A549 (cell line): ENCODE results near the gene SLC33A1. TPM values are rescaled to one million over a fixed set of nuclear protein-coding genes. Genes with fewer than 3 reads are reported as not detected.

Experiments
- ATAC-seq, 2 experiments: fragments of 200-7000 bp in 1 of 2; fragments of >200 bp in 1 of 2; cut with Nextera tagmentation in 1 of 2; cut with Tn5 transposase in 1 of 2; 3 replicates each; pipeline versions ENCODE4 v1.8.0 to v1.9.1; 2018 to 2020; ENCODE audit warnings: mild to moderate bottlenecking in 1 of 2, moderate library complexity in 1 of 2
- CTCF ChIA-PET: fragments of 300-600 bp; sonication (Branson Sonifier 250); formaldehyde crosslinking; extraction: SDS; loops from one replicate; lab custom pipeline; 2021; ENCODE audit warnings: antibody characterized with exemption, inconsistent platforms; lab: Yijun Ruan, JAX
- POLR2A ChIA-PET: fragments of 350-600 bp; formaldehyde crosslinking; extraction: SDS; loops from one replicate; lab custom pipeline; 2021; ENCODE audit warnings: antibody characterized with exemption, inconsistent platforms; lab: Yijun Ruan, JAX
- DNase-seq, 2 experiments: peaks; one replicate each; pipeline versions ENCODE4 v3.0.0 to v3.0.0-alpha.2; 2011 to 2016; ENCODE audit warnings: low read depth in 1 of 2, low spot score in 1 of 2
- FAIRE-seq: peaks from 2 replicates; lab custom pipeline; 2011; peaks lifted over from hg19 to GRCh38; lab: Jason Lieb, UNC
- H3K27ac ChIP-seq, 2 experiments: fragments of >200 bp; sonication (Bioruptor Twin); formaldehyde crosslinking; 3 replicates each; pipeline ENCODE4 v1.5.1; 2016 to 2017
- H3K4me1 ChIP-seq: fragments of >200 bp; sonication (Bioruptor Twin); formaldehyde crosslinking; 3 replicates; pipeline ENCODE4 v1.6.1; 2016
- H3K4me2 ChIP-seq: fragments of >200 bp; sonication (Bioruptor Twin); formaldehyde crosslinking; 3 replicates; pipeline ENCODE4 v1.6.1; 2016
- H3K4me3 ChIP-seq: fragments of >200 bp; sonication (Bioruptor Twin); formaldehyde crosslinking; 3 replicates; pipeline ENCODE4 v1.5.1; 2016
- H3K9me3 ChIP-seq: fragments of >200 bp; sonication (Bioruptor Twin); formaldehyde crosslinking; 3 replicates; pipeline ENCODE4 v1.6.1; 2016
- CBX2 ChIP-seq: fragments of 200-600 bp; sonication (generic); IDR thresholded peaks from 2 replicates; pipeline ENCODE4 v1.6.1; 2016; ENCODE audit warnings: low read depth, mild to moderate bottlenecking, borderline replicate concordance
- CHD2 ChIP-seq: fragments of 150-350 bp; IDR thresholded peaks from 2 replicates; pipeline ENCODE4 v1.6.1; 2014; ENCODE audit warnings: low read length; ENCODE audit not compliant: partially characterized antibody
- FOSB ChIP-seq: fragments of 250-450 bp; sonication (Bioruptor Pico); IDR thresholded peaks from 2 replicates; pipeline ENCODE4 v1.5.0; 2020; ENCODE audit warnings: mild to moderate bottlenecking, moderate library complexity
- FOSL2 ChIP-seq, 2 experiments: fragments of 450-650 bp in 1 of 2; fragments of >200 bp in 1 of 2; sonication (Bioruptor Twin) in 1 of 2; formaldehyde crosslinking; IDR thresholded peaks; 2 replicates each; pipeline versions ENCODE4 v1.5.0 to v1.6.1; 2016 to 2020; ENCODE audit warnings: mild to moderate bottlenecking in 1 of 2, moderate library complexity in 1 of 2
- GATA3 ChIP-seq: IDR thresholded peaks from 2 replicates; pipeline ENCODE4 v1.6.1; 2012; ENCODE audit warnings: borderline replicate concordance
- HDAC2 ChIP-seq: fragments of 200-600 bp; sonication (generic); IDR thresholded peaks from 2 replicates; pipeline ENCODE4 v1.6.1; 2016
- HOXB5 ChIP-seq: fragments of 250-450 bp; sonication (Bioruptor Pico); IDR thresholded peaks from 2 replicates; pipeline ENCODE4 v1.5.0; 2020; ENCODE audit warnings: mild to moderate bottlenecking, moderate library complexity
- JUN ChIP-seq, 2 experiments: fragments of >200 bp; sonication (Bioruptor Twin); formaldehyde crosslinking; IDR thresholded peaks; 2 replicates in 1 of 2; 3 replicates in 1 of 2; pipeline ENCODE4 v1.6.1; 2016 to 2017
- JUNB ChIP-seq: fragments of >200 bp; sonication (Bioruptor Twin); formaldehyde crosslinking; IDR thresholded peaks from 2 replicates; pipeline ENCODE4 v1.6.1; 2016
- MAFK ChIP-seq: fragments of 450-650 bp; IDR thresholded peaks from 2 replicates; pipeline ENCODE4 v1.6.1; 2014; ENCODE audit not compliant: partially characterized antibody
- NFE2L2 ChIP-seq: fragments of 150-350 bp; conservative IDR thresholded peaks from 2 replicates; pipeline ENCODE4 v1.6.1; 2014; ENCODE audit warnings: low read length
- NPAS2 ChIP-seq: fragments of 250-450 bp; sonication (Bioruptor Pico); IDR thresholded peaks from 2 replicates; pipeline ENCODE4 v1.8.0; 2022; ENCODE audit warnings: mild to moderate bottlenecking, moderate library complexity, borderline replicate concordance
- PHF8 ChIP-seq: fragments of 200-600 bp; sonication (generic); IDR thresholded peaks from 2 replicates; pipeline ENCODE4 v1.6.1; 2016; ENCODE audit warnings: low read depth, mild to moderate bottlenecking, antibody characterized with exemption, moderate library complexity, borderline replicate concordance
- POLR2A ChIP-seq: IDR thresholded peaks from 2 replicates; pipeline ENCODE4 v1.6.1; 2012; ENCODE audit warnings: mild to moderate bottlenecking, low read length
- POLR2AphosphoS2 ChIP-seq: conservative IDR thresholded peaks from 2 replicates; pipeline ENCODE4 v1.6.1; 2012; ENCODE audit warnings: low read length, improper control_type of control experiment, inconsistent platforms
- REST ChIP-seq: fragments of 200-600 bp; sonication (generic); IDR thresholded peaks from 2 replicates; pipeline ENCODE4 v1.6.1; 2016; ENCODE audit warnings: antibody characterized with exemption, mild to moderate bottlenecking, moderate library complexity
- TFCP2L1 ChIP-seq: fragments of 250-450 bp; sonication (Bioruptor Pico); IDR thresholded peaks from 2 replicates; pipeline ENCODE4 v1.5.0; 2021; ENCODE audit warnings: mild to moderate bottlenecking
- TP53 ChIP-seq: fragments of 250-450 bp; sonication (Bioruptor Pico); IDR thresholded peaks from 2 replicates; pipeline ENCODE4 v1.5.0; 2021; ENCODE audit warnings: mild to moderate bottlenecking, moderate library complexity
- ZSCAN20 ChIP-seq: fragments of 250-450 bp; sonication (Bioruptor Pico); IDR thresholded peaks from 2 replicates; pipeline ENCODE4 v1.8.0; 2022; ENCODE audit warnings: mild to moderate bottlenecking, moderate library complexity
- WGBS: methylation state at CpG from one replicate; pipeline ENCODE4 v1.1.6; 2017; ENCODE audit errors: missing lambda C conversion rate; 5-methylcytosine and 5-hydroxymethylcytosine counted together
- polyA plus RNA-seq, 4 experiments: library from polyadenylated mRNA; depleted of rRNA in 3 of 4; stranded (reverse); fragments of >200 nt; fragmentation: RNase III in 1 of 4; extraction: RNeasy Plus Mini Kit Qiagen cat#74134 plus additional on column Dnase treatment in 1 of 4; gene quantifications; 2 replicates in 3 of 4; 3 replicates in 1 of 4; pipeline ENCODE4 v1.2.3, GENCODE V29; 2011 to 2017
- TF ChIP-seq, protein P1 (sequence below): IDR thresholded peaks from 2 replicates; pipeline ENCODE4 v1.6.1; 2012
- TF ChIP-seq, protein P2 (sequence below): IDR thresholded peaks from 2 replicates; pipeline ENCODE4 v1.6.1; 2012; ENCODE audit warnings: low read depth, borderline replicate concordance

Gene SLC33A1
- polyA plus RNA-seq, 2 of the 4 experiments (the other 2 are of a cell fraction): 17.0 to 42.6 TPM

DNA sequence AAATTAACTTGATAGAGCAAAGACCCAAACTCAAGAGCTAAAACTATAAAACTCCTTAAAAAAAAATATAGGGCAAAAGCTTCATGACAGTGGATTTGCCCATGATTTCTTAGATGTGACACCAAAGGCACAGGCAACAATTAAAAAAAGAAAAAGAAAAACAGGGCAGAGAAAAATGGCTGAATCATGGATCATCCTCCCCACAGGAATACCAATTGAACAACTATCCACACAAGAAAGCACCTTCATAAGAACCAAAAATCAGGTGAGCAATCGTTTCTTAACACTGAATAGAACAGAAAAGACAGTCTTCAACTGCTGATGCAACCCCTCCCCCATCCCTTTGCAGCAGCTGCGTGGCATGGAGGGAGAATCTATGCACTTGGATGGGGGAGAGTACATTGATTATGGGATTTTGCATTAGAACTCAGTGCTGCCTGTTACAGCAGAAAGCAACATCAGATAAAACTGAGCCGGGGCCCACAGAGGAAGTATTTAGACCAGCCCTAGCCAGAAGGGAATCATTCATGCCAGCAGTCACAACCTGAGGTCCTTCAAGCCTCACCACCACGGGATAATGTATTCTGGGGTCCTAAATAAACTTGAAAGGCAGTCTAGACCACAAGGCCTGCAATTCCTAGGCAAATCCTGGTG lies 63.8 kb downstream of the SLC33A1 start:
- DNase-seq (no peak), FAIRE-seq (no peak), ATAC-seq (no peak)
- no peak overlapping the region for H3K4me2 ChIP-seq
- ChIA-PET CTCF (interaction anchor here (2.3 kb wide), 1 partner anchor 15 kb away, joined by 12 read pairs; the partner anchor contains the start of gene C3orf33), POLR2A (no interaction called here)
- WGBS: 71% methylated on average over 4 of the region's 4 CpGs
- no peak overlapping the region for H3K4me3 ChIP-seq
- H3K4me1 ChIP-seq: peaks cover 4% of the 10 kb centered on the region; the same call in 2 of the 3 replicates
- TF ChIP-seq GATA3 (no peak), NPAS2 (no peak), ZSCAN20 (CRISPR knock-in tag) (no peak), PHF8 (no peak), POLR2AphosphoS2 (no peak), MAFK (no peak), HDAC2 (no peak), CBX2 (no peak), FOSB (CRISPR knock-in tag) (no peak), JUN (IDR thresholded peaks at IDR 0.05) (no peak), HOXB5 (CRISPR knock-in tag) (no peak), JUNB (no peak), TP53 (CRISPR knock-in tag) (no peak), REST (no peak), NFE2L2 (no peak), FOSL2 (IDR thresholded peaks at IDR 0.05) (no peak), FOSL2 (CRISPR knock-in tag; IDR thresholded peaks at IDR 0.05) (no peak), TFCP2L1 (no peak)
- TF ChIP-seq, protein P1, sequence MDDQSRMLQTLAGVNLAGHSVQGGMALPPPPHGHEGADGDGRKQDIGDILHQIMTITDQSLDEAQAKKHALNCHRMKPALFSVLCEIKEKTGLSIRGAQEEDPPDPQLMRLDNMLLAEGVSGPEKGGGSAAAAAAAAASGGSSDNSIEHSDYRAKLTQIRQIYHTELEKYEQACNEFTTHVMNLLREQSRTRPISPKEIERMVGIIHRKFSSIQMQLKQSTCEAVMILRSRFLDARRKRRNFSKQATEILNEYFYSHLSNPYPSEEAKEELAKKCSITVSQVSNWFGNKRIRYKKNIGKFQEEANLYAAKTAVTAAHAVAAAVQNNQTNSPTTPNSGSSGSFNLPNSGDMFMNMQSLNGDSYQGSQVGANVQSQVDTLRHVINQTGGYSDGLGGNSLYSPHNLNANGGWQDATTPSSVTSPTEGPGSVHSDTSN: no peak
- TF ChIP-seq, protein P2, sequence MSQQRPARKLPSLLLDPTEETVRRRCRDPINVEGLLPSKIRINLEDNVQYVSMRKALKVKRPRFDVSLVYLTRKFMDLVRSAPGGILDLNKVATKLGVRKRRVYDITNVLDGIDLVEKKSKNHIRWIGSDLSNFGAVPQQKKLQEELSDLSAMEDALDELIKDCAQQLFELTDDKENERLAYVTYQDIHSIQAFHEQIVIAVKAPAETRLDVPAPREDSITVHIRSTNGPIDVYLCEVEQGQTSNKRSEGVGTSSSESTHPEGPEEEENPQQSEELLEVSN: no peak
- no peaks in the 10 kb centered on the region for H3K9me3 ChIP-seq
- peak overlapping the region in 1 of 2 experiments; percentile 31; a peak in 2 of 6 replicates for H3K27ac ChIP-seq

GRCh38 chr3:155785662-155786295 lies 68.4 kb downstream of the SLC33A1 start:
- ChIA-PET CTCF (interaction anchor here (1.2 kb wide), 1 partner anchor 25 kb away, joined by 3 read pairs; no protein-coding TSS in a partner anchor), POLR2A (no interaction called here)
- H3K4me1 ChIP-seq: no peaks in the 10 kb centered on the region; the same call in 1 of the 3 replicates
- no peak overlapping the region for H3K27ac ChIP-seq
- TF ChIP-seq POLR2A (no peak), CHD2 (no peak), TP53 (CRISPR knock-in tag) (no peak), CBX2 (no peak), HDAC2 (no peak)
- DNase-seq (no peak), ATAC-seq (no peak), FAIRE-seq (no peak)
- H3K4me2 ChIP-seq: no peak overlapping the region
- H3K4me3 ChIP-seq: no peak overlapping the region
- no peaks in the 10 kb centered on the region for H3K9me3 ChIP-seq
